ENCODE results near the gene NRP2. TPM values are rescaled to one million over a fixed set of nuclear protein-coding genes. Genes with fewer than 3 reads are reported as not detected.

The NRP2 gene
- total RNA-seq, 1 experiment from 2014 or later = 1.2 TPM

- H4K20me1 ChIP-seq (ENCODE audit: insufficient read depth) = no peaks in the 10 kb centered on the region
- ChIA-PET POLR2A (no interaction called here), CTCF (no interaction called here), RAD21 (ENCODE audit: low non-redundant PET in 1 of 2, low total read pairs in 2 of 2, uncharacterized antibody in 2 of 2, unreplicated experiment in 2 of 2) (no interaction called here)
- BruUV-seq (replicated peaks) = no TSS peak
- ATAC-seq (no peak), DNase-seq (ENCODE audit: low read depth, low spot score) (no peak)
- 0 out of 2 replicates have a peak, but pooled peaks cover under 1% of the 10 kb centered on the region for H3K27me3 ChIP-seq (ENCODE audit: insufficient read depth, low read length)
- H3K9me3 ChIP-seq (ENCODE audit: control insufficient read depth in 1 of 2, insufficient read depth in 1 of 2, low read depth in 1 of 2, low read length in 2 of 2) = no peaks in the 10 kb centered on the region
- no peak overlapping the region for H2AFZ ChIP-seq (ENCODE audit: low read depth, low read length, poor library complexity, severe bottlenecking)
- peaks cover 0 to 3% of the 10 kb centered on the region in 2 experiments; a peak in 1 of 4 replicates for H3K4me1 ChIP-seq (ENCODE audit: control insufficient read depth in 1 of 2, insufficient read depth in 2 of 2, low read length in 2 of 2)
- no peaks in the 10 kb centered on the region for H3K9me2 ChIP-seq (ENCODE audit: insufficient read depth)
- TF ChIP-seq JUND (IDR thresholded peaks at IDR 0.05) (no peak), POLR2AphosphoS5 (IDR thresholded peaks at IDR 0.05; ENCODE audit: low read depth, low read length) (no peak), RAD21 (IDR thresholded peaks at IDR 0.05; ENCODE audit: low read depth) (no peak), CTCF (IDR thresholded peaks at IDR 0.05 in 2 of 3, conservative IDR thresholded peaks at IDR 0.05 in 1 of 3; ENCODE audit: borderline replicate concordance in 1 of 3, insufficient read depth in 1 of 3, low read depth in 2 of 3, low read length in 2 of 3) (no peak), FOSL1 (IDR thresholded peaks at IDR 0.05; ENCODE audit: low read depth) (no peak), SP1 (IDR thresholded peaks at IDR 0.05; ENCODE audit: low read depth) (no peak)
- TF ChIP-seq, protein P1, sequence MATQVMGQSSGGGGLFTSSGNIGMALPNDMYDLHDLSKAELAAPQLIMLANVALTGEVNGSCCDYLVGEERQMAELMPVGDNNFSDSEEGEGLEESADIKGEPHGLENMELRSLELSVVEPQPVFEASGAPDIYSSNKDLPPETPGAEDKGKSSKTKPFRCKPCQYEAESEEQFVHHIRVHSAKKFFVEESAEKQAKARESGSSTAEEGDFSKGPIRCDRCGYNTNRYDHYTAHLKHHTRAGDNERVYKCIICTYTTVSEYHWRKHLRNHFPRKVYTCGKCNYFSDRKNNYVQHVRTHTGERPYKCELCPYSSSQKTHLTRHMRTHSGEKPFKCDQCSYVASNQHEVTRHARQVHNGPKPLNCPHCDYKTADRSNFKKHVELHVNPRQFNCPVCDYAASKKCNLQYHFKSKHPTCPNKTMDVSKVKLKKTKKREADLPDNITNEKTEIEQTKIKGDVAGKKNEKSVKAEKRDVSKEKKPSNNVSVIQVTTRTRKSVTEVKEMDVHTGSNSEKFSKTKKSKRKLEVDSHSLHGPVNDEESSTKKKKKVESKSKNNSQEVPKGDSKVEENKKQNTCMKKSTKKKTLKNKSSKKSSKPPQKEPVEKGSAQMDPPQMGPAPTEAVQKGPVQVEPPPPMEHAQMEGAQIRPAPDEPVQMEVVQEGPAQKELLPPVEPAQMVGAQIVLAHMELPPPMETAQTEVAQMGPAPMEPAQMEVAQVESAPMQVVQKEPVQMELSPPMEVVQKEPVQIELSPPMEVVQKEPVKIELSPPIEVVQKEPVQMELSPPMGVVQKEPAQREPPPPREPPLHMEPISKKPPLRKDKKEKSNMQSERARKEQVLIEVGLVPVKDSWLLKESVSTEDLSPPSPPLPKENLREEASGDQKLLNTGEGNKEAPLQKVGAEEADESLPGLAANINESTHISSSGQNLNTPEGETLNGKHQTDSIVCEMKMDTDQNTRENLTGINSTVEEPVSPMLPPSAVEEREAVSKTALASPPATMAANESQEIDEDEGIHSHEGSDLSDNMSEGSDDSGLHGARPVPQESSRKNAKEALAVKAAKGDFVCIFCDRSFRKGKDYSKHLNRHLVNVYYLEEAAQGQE (IDR thresholded peaks at IDR 0.05; ENCODE audit: low read depth) = no peak
- no peaks in the 10 kb centered on the region for H3K79me2 ChIP-seq (ENCODE audit: insufficient read depth, low read length)
- H3K4me2 ChIP-seq (ENCODE audit: low read length) = no peak overlapping the region
- H3K27ac ChIP-seq (ENCODE audit: low read depth, low read length) = no peak overlapping the region
- H3K9ac ChIP-seq (ENCODE audit: low read length) = no peak overlapping the region
- H3K4me3 ChIP-seq (replicated peaks in 1 of 2; ENCODE audit: low read depth in 1 of 2, low read length in 2 of 2) = no peak overlapping the region
- intact Hi-C loops (cut with micrococcal nuclease) = no loop called here
- H3K36me3 ChIP-seq (ENCODE audit: control insufficient read depth in 1 of 2, insufficient read depth in 2 of 2, low read length in 2 of 2) = no peaks in the 10 kb centered on the region
These were observed 98.3 kb downstream of the NRP2 start for GRCh38 chr2:205780645-205781044.

Data from HCT116 (cell line).